WERI-Rb-1 (cell line): Measurements from ENCODE around the gene F13B.

Source experiments
- DNase-seq: peaks from one replicate; pipeline ENCODE4 v3.0.0-alpha.2; 2020
- H3K27ac ChIP-seq: fragments of 250-450 bp; sonication (Bioruptor Pico); 2 replicates; pipeline ENCODE4 v1.5.1; 2020; ENCODE audit warnings: mild to moderate bottlenecking, moderate library complexity
- H3K27me3 ChIP-seq: fragments of 250-450 bp; sonication (Bioruptor Pico); 2 replicates; pipeline ENCODE4 v1.5.1; 2021; ENCODE audit warnings: mild to moderate bottlenecking, low read depth, moderate library complexity; ENCODE audit not compliant: insufficient read depth, severe bottlenecking
- H3K36me3 ChIP-seq: fragments of 250-450 bp; sonication (Bioruptor Pico); 2 replicates; pipeline ENCODE4 v1.5.1; 2020; ENCODE audit warnings: mild to moderate bottlenecking, moderate library complexity
- H3K4me3 ChIP-seq: 2 replicates; pipeline ENCODE4 v1.5.1; 2011; ENCODE audit warnings: low read depth, mild to moderate bottlenecking, control low read depth, low read length
- H3K9me3 ChIP-seq: fragments of 250-450 bp; sonication (Bioruptor Pico); 2 replicates; pipeline ENCODE4 v1.5.1; 2021; ENCODE audit warnings: mild to moderate bottlenecking, moderate library complexity; ENCODE audit not compliant: severe bottlenecking
- TF ChIP-seq, protein P1 (sequence below): IDR thresholded peaks from 2 replicates; pipeline ENCODE4 v1.5.1; 2011; ENCODE audit warnings: low read depth, mild to moderate bottlenecking, control low read depth, inconsistent platforms, low read length

F13B gene, protein sequence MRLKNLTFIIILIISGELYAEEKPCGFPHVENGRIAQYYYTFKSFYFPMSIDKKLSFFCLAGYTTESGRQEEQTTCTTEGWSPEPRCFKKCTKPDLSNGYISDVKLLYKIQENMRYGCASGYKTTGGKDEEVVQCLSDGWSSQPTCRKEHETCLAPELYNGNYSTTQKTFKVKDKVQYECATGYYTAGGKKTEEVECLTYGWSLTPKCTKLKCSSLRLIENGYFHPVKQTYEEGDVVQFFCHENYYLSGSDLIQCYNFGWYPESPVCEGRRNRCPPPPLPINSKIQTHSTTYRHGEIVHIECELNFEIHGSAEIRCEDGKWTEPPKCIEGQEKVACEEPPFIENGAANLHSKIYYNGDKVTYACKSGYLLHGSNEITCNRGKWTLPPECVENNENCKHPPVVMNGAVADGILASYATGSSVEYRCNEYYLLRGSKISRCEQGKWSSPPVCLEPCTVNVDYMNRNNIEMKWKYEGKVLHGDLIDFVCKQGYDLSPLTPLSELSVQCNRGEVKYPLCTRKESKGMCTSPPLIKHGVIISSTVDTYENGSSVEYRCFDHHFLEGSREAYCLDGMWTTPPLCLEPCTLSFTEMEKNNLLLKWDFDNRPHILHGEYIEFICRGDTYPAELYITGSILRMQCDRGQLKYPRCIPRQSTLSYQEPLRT

DNA sequence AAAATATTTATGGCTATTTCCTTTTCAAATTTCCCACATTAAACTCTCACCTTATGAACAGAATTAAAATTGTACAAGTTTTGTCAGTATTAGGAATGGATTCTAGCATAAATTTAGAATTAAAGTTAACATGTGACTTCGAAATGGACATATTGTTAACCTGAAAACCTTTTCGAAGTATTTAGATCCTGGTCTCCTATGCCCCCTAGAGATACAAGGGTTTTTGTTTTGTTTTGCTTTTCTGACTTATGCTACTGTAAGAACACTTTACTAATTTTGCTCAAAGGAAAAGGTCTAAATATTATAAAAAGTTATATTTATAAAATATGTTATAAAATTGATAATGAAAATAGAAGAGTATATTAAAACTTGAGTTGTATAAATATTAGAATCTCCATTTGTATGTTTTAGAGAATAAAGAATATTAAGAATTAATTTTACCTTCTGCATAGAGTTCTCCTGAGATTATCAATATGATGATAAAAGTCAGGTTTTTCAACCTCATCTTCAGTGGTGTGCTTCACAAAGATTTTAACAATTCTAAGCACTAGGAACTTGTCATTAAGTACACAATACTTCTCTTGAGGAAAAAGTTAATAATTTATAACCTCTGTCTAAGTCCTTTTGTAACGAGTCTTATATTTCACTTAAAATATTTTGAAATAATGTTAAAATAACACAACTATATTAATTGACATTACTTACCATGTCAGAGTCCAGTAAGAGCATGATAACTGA is at the start of gene F13B:
TSS of gene F13B (minus strand) at position 542 of the 738 bp plus-strand sequence. CDS start at position 505, 37 bp downstream.
- no peak for DNase-seq
- TF ChIP-seq, protein P1, sequence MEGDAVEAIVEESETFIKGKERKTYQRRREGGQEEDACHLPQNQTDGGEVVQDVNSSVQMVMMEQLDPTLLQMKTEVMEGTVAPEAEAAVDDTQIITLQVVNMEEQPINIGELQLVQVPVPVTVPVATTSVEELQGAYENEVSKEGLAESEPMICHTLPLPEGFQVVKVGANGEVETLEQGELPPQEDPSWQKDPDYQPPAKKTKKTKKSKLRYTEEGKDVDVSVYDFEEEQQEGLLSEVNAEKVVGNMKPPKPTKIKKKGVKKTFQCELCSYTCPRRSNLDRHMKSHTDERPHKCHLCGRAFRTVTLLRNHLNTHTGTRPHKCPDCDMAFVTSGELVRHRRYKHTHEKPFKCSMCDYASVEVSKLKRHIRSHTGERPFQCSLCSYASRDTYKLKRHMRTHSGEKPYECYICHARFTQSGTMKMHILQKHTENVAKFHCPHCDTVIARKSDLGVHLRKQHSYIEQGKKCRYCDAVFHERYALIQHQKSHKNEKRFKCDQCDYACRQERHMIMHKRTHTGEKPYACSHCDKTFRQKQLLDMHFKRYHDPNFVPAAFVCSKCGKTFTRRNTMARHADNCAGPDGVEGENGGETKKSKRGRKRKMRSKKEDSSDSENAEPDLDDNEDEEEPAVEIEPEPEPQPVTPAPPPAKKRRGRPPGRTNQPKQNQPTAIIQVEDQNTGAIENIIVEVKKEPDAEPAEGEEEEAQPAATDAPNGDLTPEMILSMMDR = no peak

DNA sequence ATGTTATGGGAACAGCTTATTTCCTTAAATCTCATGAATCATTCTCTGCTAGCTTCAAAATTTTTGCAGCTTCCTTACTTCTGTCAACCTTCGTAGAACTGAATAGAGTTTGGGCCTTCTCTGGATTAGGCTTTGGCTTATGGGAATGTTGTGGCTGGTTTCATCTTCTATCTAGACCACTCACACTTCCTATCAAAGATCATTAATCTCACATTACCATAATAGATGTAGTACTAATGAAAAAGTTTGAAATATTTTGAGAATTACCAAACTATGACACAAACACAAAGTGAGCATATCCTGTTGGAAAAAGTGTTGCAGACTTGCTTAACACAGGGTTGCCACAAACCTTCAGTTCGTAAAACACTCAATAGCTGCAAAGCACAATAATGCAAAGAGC is 49.1 kb upstream of the F13B start:
- Histone ChIP-seq H3K27ac (no peak overlapping the region), H3K36me3 (peaks cover 85% of the 10 kb centered on the region), H3K9me3 (no peaks in the 10 kb centered on the region), H3K27me3 (no peaks in the 10 kb centered on the region), H3K4me3 (no peak overlapping the region)
- no peak for DNase-seq
- TF ChIP-seq, protein P1 = no peak

More for the DNA sequence above, at the start of gene F13B:
- Histone ChIP-seq H3K27ac (no peak within 1 kb of the TSS), H3K27me3 (no peaks in the 10 kb centered on the region), H3K9me3 (no peaks in the 10 kb centered on the region), H3K4me3 (no peak within 1 kb of the TSS), H3K36me3 (no peaks in the 10 kb centered on the region)

DNA sequence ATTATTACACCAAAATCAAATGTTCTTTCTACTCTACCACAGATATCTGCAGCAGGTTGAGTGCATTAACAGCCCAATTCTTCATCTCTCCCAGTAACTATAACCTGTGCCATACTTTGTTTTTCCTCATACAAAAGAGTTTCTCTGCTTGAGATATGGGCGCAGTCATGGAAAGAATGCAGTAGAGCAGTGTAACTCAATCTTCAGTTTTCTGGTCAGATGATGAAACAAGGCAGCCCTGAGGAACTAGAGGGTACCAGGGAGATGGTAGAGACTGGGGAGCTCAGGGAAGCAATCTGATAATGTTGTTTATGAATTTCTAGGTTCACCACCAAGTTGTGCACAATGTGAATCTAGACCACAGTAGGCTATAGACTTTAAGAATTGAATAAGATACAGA is 39.8 kb upstream of the F13B start:
- no peaks in the 10 kb centered on the region for H3K27me3 ChIP-seq
- H3K4me3 ChIP-seq = no peak overlapping the region
- peaks cover 12% of the 10 kb centered on the region for H3K9me3 ChIP-seq
- TF ChIP-seq, protein P1 = no peak
- peaks cover 49% of the 10 kb centered on the region for H3K36me3 ChIP-seq
- DNase-seq = no peak
- no peak overlapping the region for H3K27ac ChIP-seq

DNA sequence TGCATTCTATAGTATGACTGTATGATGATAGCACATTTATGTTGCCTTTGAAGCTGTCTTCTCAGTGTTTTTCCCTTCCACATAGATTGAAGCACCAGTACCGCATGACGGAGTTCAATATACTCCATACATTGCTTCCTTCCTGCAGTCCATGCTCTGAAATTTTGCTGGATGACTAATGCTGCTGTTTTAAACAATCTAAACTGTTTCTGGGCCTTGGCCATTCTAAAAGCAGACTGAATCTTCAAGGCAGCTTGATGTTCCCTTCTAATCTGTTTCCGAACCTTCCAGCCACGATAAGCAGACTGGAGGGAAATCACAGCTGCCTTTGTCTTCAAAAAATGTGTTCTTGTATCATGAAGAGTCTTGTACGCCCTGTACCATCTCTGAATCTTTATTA is 36.2 kb upstream of the F13B start:
- Histone ChIP-seq H3K27me3 (no peaks in the 10 kb centered on the region), H3K36me3 (peaks cover 40% of the 10 kb centered on the region), H3K27ac (no peak overlapping the region), H3K4me3 (no peak overlapping the region), H3K9me3 (peaks cover 13% of the 10 kb centered on the region)
- no peak for DNase-seq
- TF ChIP-seq, protein P1 = no peak

DNA sequence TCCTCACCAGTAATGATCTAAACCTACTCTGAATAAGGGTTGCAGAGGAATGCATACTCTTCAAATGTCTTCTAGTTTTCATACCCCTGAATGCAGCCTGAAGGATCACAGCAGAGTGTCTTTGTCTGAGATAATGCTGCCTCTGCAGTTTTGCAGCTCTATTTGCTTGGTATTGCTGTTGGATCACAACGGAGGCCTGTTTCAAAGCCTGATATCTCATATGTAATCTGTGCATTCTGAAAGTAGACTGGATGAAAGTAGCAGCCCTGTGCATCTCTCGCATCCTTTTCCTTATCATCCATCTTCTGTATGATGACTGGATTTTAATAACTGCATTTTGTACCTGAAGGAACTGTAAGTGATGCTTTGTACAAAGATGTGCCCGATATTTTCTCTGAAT is 34.9 kb upstream of the F13B start:
- Histone ChIP-seq H3K27me3 (no peaks in the 10 kb centered on the region), H3K27ac (no peak overlapping the region), H3K4me3 (no peak overlapping the region), H3K9me3 (peaks cover 13% of the 10 kb centered on the region), H3K36me3 (peaks cover 32% of the 10 kb centered on the region)
- TF ChIP-seq, protein P1 = no peak
- no peak for DNase-seq
